ENCODE data around the gene TLE5. TPM values are rescaled to one million over a fixed set of nuclear protein-coding genes. Genes with fewer than 3 reads are reported as not detected.

Gene TLE5
- polyA plus RNA-seq, 3 donors: 27.5 to 309 (median 34.4) TPM

DNA sequence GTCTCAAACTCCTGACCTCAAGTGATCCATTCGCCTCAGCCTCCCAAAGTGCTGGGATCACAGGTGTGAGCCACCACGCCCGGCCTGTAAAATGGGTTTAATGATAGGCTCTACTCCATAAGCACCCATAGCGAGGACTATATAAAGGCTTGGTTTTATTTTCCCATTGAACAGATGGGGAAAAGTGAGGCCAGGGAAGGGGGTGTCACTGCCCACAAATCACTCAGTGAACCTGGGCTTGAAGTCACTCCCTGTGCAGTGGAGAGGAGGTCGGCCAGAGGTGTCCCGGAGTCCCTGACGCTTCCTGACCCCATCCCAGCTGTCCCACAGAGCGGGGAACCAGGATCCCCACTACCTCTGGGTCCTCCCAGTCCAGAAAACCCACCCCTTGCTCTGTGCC is 48.2 kb downstream of the TLE5 start:
- Histone ChIP-seq H3K4me3 (replicated peaks in 1 of 3; ENCODE audit: low read depth in 2 of 3, low read length in 3 of 3) (no peak overlapping the region), H4K20me1 (ENCODE audit: insufficient read depth, low read length) (no peaks in the 10 kb centered on the region), H3K36me3 (replicated peaks in 1 of 2; ENCODE audit: control insufficient read depth in 1 of 2, insufficient read depth in 2 of 2, low read length in 2 of 2) (no peaks in the 10 kb centered on the region), H3K9me3 (replicated peaks in 1 of 2; ENCODE audit: control insufficient read depth in 1 of 2, insufficient read depth in 1 of 2, low read length in 2 of 2) (no peaks in the 10 kb centered on the region), H3K4me1 (ENCODE audit: control insufficient read depth in 1 of 2, insufficient read depth in 2 of 2, low read length in 2 of 2) (no peaks in the 10 kb centered on the region), H3K9ac (ENCODE audit: insufficient read depth, low read length, poor library complexity, severe bottlenecking) (no peak overlapping the region), H3K27ac (ENCODE audit: low read depth in 1 of 2, low read length in 2 of 2) (no peak overlapping the region), H3K4me2 (replicated peaks; ENCODE audit: extremely low read depth, low read length, poor library complexity, severe bottlenecking) (no peak overlapping the region), H3K27me3 (ENCODE audit: control insufficient read depth in 2 of 2, insufficient read depth in 2 of 2, low read length in 2 of 2) (no peaks in the 10 kb centered on the region), H2AFZ (ENCODE audit: insufficient read depth, low read depth, low read length, poor library complexity, severe bottlenecking) (no peak overlapping the region), H3K79me2 (ENCODE audit: insufficient read depth, low read length) (no peaks in the 10 kb centered on the region)
- Mint-ChIP-seq H3K27ac (peak overlapping the region in 1 of 7 donors; percentile 41), H3K4me1 (no peaks in the 10 kb centered on the region), H3K36me3 (no peaks in the 10 kb centered on the region), H3K9me3 (no peaks in the 10 kb centered on the region), H3K4me3 (no peak overlapping the region), H3K27me3 (ENCODE audit: low read depth in 3 of 3) (peaks cover 4 to 7% (median 6%) of the 10 kb centered on the region in 3 donors)
- WGBS (ENCODE audit: insufficient coverage): no CpG with 5 or more reads among the region's 8 CpGs
- intact Hi-C loops (cut with micrococcal nuclease): no loop called here
- no peak for DNase-seq
- TF ChIP-seq, protein P1, sequence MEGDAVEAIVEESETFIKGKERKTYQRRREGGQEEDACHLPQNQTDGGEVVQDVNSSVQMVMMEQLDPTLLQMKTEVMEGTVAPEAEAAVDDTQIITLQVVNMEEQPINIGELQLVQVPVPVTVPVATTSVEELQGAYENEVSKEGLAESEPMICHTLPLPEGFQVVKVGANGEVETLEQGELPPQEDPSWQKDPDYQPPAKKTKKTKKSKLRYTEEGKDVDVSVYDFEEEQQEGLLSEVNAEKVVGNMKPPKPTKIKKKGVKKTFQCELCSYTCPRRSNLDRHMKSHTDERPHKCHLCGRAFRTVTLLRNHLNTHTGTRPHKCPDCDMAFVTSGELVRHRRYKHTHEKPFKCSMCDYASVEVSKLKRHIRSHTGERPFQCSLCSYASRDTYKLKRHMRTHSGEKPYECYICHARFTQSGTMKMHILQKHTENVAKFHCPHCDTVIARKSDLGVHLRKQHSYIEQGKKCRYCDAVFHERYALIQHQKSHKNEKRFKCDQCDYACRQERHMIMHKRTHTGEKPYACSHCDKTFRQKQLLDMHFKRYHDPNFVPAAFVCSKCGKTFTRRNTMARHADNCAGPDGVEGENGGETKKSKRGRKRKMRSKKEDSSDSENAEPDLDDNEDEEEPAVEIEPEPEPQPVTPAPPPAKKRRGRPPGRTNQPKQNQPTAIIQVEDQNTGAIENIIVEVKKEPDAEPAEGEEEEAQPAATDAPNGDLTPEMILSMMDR (IDR thresholded peaks at IDR 0.05): no peak

GRCh38 chr19:3013263-3013725 is 49.0 kb downstream of the TLE5 start:
- Histone ChIP-seq H3K9me3 (replicated peaks in 1 of 2; ENCODE audit: control insufficient read depth in 1 of 2, insufficient read depth in 1 of 2, low read length in 2 of 2) (no peaks in the 10 kb centered on the region), H3K4me1 (ENCODE audit: control insufficient read depth in 1 of 2, insufficient read depth in 2 of 2, low read length in 2 of 2) (no peaks in the 10 kb centered on the region), H3K4me2 (replicated peaks; ENCODE audit: extremely low read depth, low read length, poor library complexity, severe bottlenecking) (no peak overlapping the region), H3K4me3 (replicated peaks in 1 of 3; ENCODE audit: low read depth in 2 of 3, low read length in 3 of 3) (no peak overlapping the region), H3K36me3 (replicated peaks in 1 of 2; ENCODE audit: control insufficient read depth in 1 of 2, insufficient read depth in 2 of 2, low read length in 2 of 2) (no peaks in the 10 kb centered on the region), H3K9ac (ENCODE audit: insufficient read depth, low read length, poor library complexity, severe bottlenecking) (no peak overlapping the region), H2AFZ (ENCODE audit: insufficient read depth, low read depth, low read length, poor library complexity, severe bottlenecking) (no peak overlapping the region), H3K79me2 (ENCODE audit: insufficient read depth, low read length) (no peaks in the 10 kb centered on the region), H4K20me1 (ENCODE audit: insufficient read depth, low read length) (no peaks in the 10 kb centered on the region), H3K27me3 (ENCODE audit: control insufficient read depth in 2 of 2, insufficient read depth in 2 of 2, low read length in 2 of 2) (no peaks in the 10 kb centered on the region), H3K27ac (ENCODE audit: low read depth in 1 of 2, low read length in 2 of 2) (no peak overlapping the region)
- Mint-ChIP-seq H3K4me1 (no peaks in the 10 kb centered on the region), H3K27ac (no peak overlapping the region), H3K36me3 (no peaks in the 10 kb centered on the region), H3K27me3 (ENCODE audit: low read depth in 3 of 3) (peaks cover 4 to 7% (median 6%) of the 10 kb centered on the region in 3 donors), H3K4me3 (no peak overlapping the region), H3K9me3 (no peaks in the 10 kb centered on the region)
- intact Hi-C loops (cut with micrococcal nuclease): no loop called here
- DNase-seq: no peak
- TF ChIP-seq, protein P1 (IDR thresholded peaks at IDR 0.05): no peak
- 100% methylated on average over 2 of the region's 7 CpGs for WGBS (ENCODE audit: insufficient coverage)
